HUES48 (cell line): ENCODE measurements around the gene PCID2.

Experiments
- H3K27ac ChIP-seq: one replicate; pipeline ENCODE4 v1.7.0; 2013; ENCODE audit warnings: low read depth, low read length, inconsistent platforms
- H3K27me3 ChIP-seq: 2 replicates; pipeline ENCODE4 v1.6.1; 2013; ENCODE audit warnings: mild to moderate bottlenecking, low read length; ENCODE audit not compliant: control insufficient read depth, insufficient read depth
- H3K36me3 ChIP-seq: 2 replicates; pipeline ENCODE4 v1.6.1; 2013; ENCODE audit warnings: low read length; ENCODE audit not compliant: control insufficient read depth, insufficient read depth
- H3K4me1 ChIP-seq: 2 replicates; pipeline ENCODE4 v1.6.1; 2013; ENCODE audit warnings: mild to moderate bottlenecking, low read length; ENCODE audit not compliant: control insufficient read depth, insufficient read depth
- H3K4me3 ChIP-seq: 2 replicates; pipeline ENCODE4 v1.5.1; 2013; ENCODE audit warnings: mild to moderate bottlenecking, low read depth, low read length
- H3K9ac ChIP-seq: 2 replicates; pipeline ENCODE4 v1.6.1; 2013; ENCODE audit warnings: mild to moderate bottlenecking, low read depth, low read length, moderate library complexity
- H3K9me3 ChIP-seq: 2 replicates; pipeline ENCODE4 v1.6.1; 2013; ENCODE audit warnings: low read length; ENCODE audit not compliant: control insufficient read depth, insufficient read depth

PCID2 gene

DNA sequence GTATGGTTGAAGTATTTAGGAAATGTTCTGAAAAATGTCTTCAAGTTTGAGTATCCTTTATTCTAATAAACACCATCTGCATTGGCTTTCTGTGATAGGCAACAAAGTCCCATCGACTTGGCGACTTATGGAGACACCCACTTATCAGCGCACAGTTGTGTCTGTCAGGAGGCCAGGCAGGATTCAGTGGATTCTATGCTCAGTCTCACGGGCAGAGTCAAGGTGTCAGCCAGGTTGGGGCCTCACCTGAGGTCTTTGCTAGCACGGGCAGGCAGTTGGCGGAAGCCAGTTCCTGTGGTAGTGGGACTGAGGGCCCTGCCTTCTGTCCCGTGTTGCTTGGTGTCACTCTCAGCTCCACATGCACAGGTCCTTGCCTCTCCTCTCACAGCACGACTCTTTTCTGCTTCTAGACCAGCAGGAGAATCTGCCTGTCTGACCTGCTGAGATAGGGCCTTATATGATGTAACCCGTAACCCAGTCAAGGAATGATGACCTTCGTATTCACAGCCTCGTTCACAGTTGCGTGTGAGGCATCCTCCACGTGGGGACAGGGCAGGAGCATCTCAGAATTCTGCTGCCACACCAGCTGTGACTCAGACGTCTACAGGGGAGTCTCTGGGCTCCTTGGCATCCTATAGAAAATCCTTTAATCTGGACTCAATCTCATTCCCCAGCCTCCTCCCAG lies 10.9 kb upstream of the PCID2 start:
- peaks cover 52% of the 10 kb centered on the region for H3K36me3 ChIP-seq
- no peak overlapping the region for H3K9ac ChIP-seq
- H3K4me1 ChIP-seq = peaks cover 24% of the 10 kb centered on the region
- no peak overlapping the region for H3K4me3 ChIP-seq
- H3K9me3 ChIP-seq = no peaks in the 10 kb centered on the region
- no peak overlapping the region for H3K27ac ChIP-seq
- no peaks in the 10 kb centered on the region for H3K27me3 ChIP-seq

DNA sequence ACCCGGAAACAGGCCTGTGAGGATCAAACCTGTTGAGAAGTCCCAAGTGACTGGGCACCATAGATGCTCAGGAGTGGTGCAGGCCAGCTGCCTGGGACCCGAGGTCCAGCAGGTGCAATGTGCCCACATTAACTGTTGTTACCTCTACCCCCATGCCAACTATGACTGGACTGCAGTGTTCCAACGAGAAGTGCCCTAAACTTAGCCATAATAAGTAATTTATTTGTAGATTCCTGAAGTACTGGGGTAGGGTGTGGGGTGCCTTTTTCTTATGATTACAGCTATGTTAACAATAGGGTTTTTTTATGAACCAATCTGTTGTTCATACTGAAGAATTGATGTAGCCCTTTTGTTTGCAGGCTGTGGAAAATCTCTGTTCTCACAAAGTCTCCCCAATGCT lies 10.1 kb upstream of the PCID2 start:
- no peak overlapping the region for H3K27ac ChIP-seq
- no peak overlapping the region for H3K4me3 ChIP-seq
- H3K4me1 ChIP-seq = peaks cover 24% of the 10 kb centered on the region
- no peak overlapping the region for H3K9ac ChIP-seq
- H3K9me3 ChIP-seq = no peaks in the 10 kb centered on the region
- H3K27me3 ChIP-seq = no peaks in the 10 kb centered on the region
- peaks cover 45% of the 10 kb centered on the region for H3K36me3 ChIP-seq

- peak overlapping the region; percentile 25; the same call in 1 of the 2 replicates for H3K9ac ChIP-seq
Measured at GRCh38 chr13:113216254-113217048, 8.0 kb upstream of the PCID2 start.

GRCh38 chr13:113211774-113212173 lies 3.3 kb upstream of the PCID2 start:
- H3K4me1 ChIP-seq = peaks cover 31% of the 10 kb centered on the region
- peak overlapping the region; percentile 2; the same call in 1 of the 2 replicates for H3K4me3 ChIP-seq
- no peak overlapping the region for H3K9ac ChIP-seq
- H3K36me3 ChIP-seq = peaks cover 16% of the 10 kb centered on the region
- H3K27ac ChIP-seq = no peak overlapping the region
- H3K27me3 ChIP-seq = no peaks in the 10 kb centered on the region
- no peaks in the 10 kb centered on the region for H3K9me3 ChIP-seq

More at GRCh38 chr13:113216254-113217048, 8.0 kb upstream of the PCID2 start:
- Histone ChIP-seq H3K4me1 (peaks cover 27% of the 10 kb centered on the region), H3K27me3 (no peaks in the 10 kb centered on the region), H3K36me3 (peaks cover 36% of the 10 kb centered on the region), H3K27ac (peak overlapping the region; percentile 79), H3K4me3 (peak overlapping the region; percentile 31; the same call in 1 of the 2 replicates), H3K9me3 (no peaks in the 10 kb centered on the region)

- H3K4me1 ChIP-seq = peaks cover 26% of the 10 kb centered on the region
- H3K9me3 ChIP-seq = no peaks in the 10 kb centered on the region
- peaks cover 25% of the 10 kb centered on the region for H3K36me3 ChIP-seq
- H3K9ac ChIP-seq = no peak overlapping the region
- H3K27ac ChIP-seq = no peak overlapping the region
- no peaks in the 10 kb centered on the region for H3K27me3 ChIP-seq
- peak overlapping the region; percentile 80 for H3K4me3 ChIP-seq
Measured at GRCh38 chr13:113210833-113211232, 2.4 kb upstream of the PCID2 start.

DNA sequence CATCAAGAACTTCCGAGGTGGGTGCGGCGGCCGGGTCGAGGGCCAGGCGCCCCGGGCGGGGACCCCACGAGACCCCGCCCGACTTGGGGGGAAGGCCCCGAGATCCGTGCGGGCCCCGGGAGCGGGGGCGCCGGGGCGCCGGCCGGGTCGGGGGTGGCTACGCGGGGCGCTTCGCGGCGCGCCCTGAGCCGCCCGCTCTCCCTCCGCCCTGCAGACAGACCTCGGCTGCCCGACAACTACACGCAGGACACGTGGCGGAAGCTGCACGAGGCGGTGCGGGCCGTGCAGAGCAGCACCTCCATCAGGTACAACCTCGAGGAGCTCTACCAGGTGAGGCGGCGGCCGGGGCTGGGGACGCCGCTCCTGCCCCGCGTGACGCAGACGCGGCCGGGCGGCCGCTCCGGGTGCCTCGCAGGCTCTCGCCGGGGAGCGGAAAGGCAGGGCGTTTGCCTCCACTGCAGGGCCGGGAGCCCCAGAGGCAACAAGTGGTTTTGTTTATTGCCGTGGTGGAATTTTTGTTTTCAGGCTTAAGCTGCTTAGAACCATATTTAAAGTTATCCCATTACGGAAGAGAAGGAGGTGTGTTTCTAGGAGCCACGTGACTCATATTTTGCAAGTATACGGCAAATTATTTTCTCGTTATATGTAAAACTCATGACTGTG lies 1.4 kb upstream of the PCID2 start:
- peaks cover 31% of the 10 kb centered on the region for H3K36me3 ChIP-seq
- H3K4me1 ChIP-seq = peaks cover 27% of the 10 kb centered on the region
- no peaks in the 10 kb centered on the region for H3K9me3 ChIP-seq
- H3K9ac ChIP-seq = peak overlapping the region; percentile 94
- peak overlapping the region; percentile 80 for H3K4me3 ChIP-seq
- peak overlapping the region; percentile 99 for H3K27ac ChIP-seq
- H3K27me3 ChIP-seq = no peaks in the 10 kb centered on the region

DNA sequence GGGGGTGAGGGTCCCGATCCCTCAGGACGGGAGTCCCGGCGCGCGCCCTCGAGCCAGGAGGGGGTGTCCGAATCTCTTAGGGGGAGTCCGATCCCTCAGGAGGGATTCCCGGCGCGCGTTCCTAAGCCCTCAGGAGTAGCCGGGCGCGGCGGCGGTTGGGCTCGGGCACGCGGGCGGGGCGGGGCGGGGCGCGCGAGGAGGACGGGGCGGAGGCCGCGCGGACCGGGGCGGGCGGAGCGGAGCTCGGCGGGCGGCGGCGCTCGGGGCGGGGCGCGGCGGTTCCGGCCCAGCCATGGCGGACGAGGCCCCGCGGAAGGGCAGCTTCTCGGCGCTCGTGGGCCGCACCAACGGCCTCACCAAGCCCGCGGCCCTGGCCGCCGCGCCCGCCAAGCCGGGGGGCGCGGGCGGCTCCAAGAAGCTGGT lies 878 bp upstream of the PCID2 start, which contains the start of gene CUL4A:
CUL4A (plus strand) TSS at position 278 of the 423 bp plus-strand sequence; CDS start at position 293, 15 bp downstream.
- H3K4me1 ChIP-seq = peaks cover 27% of the 10 kb centered on the region
- H3K36me3 ChIP-seq = peaks cover 36% of the 10 kb centered on the region
- peak within 1 kb of the TSS; percentile 80 for H3K4me3 ChIP-seq
- no peaks in the 10 kb centered on the region for H3K27me3 ChIP-seq
- no peaks in the 10 kb centered on the region for H3K9me3 ChIP-seq
- peak within 1 kb of the TSS; percentile 98 for H3K9ac ChIP-seq
- H3K27ac ChIP-seq = peak within 1 kb of the TSS; percentile 99

- H3K36me3 ChIP-seq = peaks cover 38% of the 10 kb centered on the region
- H3K27ac ChIP-seq = peak overlapping the region; percentile 99
- H3K4me3 ChIP-seq = peak overlapping the region; percentile 80
- peaks cover 27% of the 10 kb centered on the region for H3K4me1 ChIP-seq
- peak overlapping the region; percentile 98 for H3K9ac ChIP-seq
- no peaks in the 10 kb centered on the region for H3K9me3 ChIP-seq
- H3K27me3 ChIP-seq = no peaks in the 10 kb centered on the region
Measured at GRCh38 chr13:113207890-113208420, 514 bp downstream of the PCID2 start.

DNA sequence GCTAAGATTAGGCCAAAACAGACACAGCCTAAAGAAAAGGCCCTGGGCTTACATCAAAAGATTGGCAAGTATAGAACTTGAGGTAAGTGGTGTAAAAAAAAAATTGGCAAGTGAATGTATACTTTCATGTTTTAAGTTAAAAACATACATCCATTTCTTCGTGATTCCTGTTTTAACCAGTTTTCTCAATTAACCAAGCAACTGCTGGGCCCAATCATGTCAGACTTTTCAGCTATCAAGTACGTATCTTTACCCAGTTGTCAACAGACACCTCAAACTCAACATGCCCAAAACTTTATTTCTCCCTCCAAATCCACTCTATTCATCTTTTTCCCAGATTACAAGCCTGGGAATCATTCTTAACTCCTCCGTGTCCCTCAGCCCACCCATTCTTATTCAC lies 1.0 kb downstream of the PCID2 start:
- Histone ChIP-seq H3K4me1 (peaks cover 27% of the 10 kb centered on the region), H3K27me3 (no peaks in the 10 kb centered on the region), H3K9ac (peak overlapping the region; percentile 98), H3K27ac (no peak overlapping the region), H3K4me3 (peak overlapping the region; percentile 80), H3K36me3 (peaks cover 38% of the 10 kb centered on the region), H3K9me3 (no peaks in the 10 kb centered on the region)

- no peak overlapping the region for H3K27ac ChIP-seq
- H3K9ac ChIP-seq = no peak overlapping the region
- H3K9me3 ChIP-seq = no peaks in the 10 kb centered on the region
- H3K4me3 ChIP-seq = no peak overlapping the region
- H3K36me3 ChIP-seq = peaks cover 29% of the 10 kb centered on the region
- peaks cover 19% of the 10 kb centered on the region for H3K4me1 ChIP-seq
- H3K27me3 ChIP-seq = no peaks in the 10 kb centered on the region
Measured at GRCh38 chr13:113205428-113205931, 3.0 kb downstream of the PCID2 start.
